HL-60 (cell line): ENCODE data around the gene DDB1.

Experiments
- CTCF ChIP-seq: IDR thresholded peaks from one replicate; pipeline ENCODE4 v1.5.1; 2011; ENCODE audit warnings: low read length, control low read depth, inconsistent platforms; ENCODE audit not compliant: insufficient read depth
- POLR2AphosphoS5 ChIP-seq: IDR thresholded peaks from 2 replicates; pipeline ENCODE4 v1.6.1; 2012; ENCODE audit warnings: low read depth
- REST ChIP-seq: IDR thresholded peaks from 2 replicates; pipeline ENCODE4 v1.6.1; 2012; ENCODE audit warnings: low read depth; ENCODE audit not compliant: insufficient replicate concordance

- TF ChIP-seq REST = no peak
- no peak for TF ChIP-seq CTCF
- no peak for TF ChIP-seq POLR2AphosphoS5
Measured at GRCh38 chr11:61256710-61257482, 76.0 kb downstream of the DDB1 start.
